SK-N-MC (cell line): ENCODE data around the gene MPZ.

ENCODE experiments used
- EZH2 ChIP-seq: fragments of 200-600 bp; sonication (generic); IDR thresholded peaks from one replicate; pipeline ENCODE4 v1.6.1; 2017; ENCODE audit warnings: antibody characterized with exemption
- POLR2AphosphoS5 ChIP-seq: IDR thresholded peaks from 2 replicates; pipeline ENCODE4 v1.6.1; 2012; ENCODE audit warnings: mild to moderate bottlenecking, low read depth, low read length, borderline replicate concordance

GRCh38 chr1:161342177-161342576 lies 32.4 kb upstream of the MPZ start:
- TF ChIP-seq POLR2AphosphoS5 (no peak), EZH2 (no peak)
